Mucosa of rectum (tissue), 2 donors: ENCODE results near the gene CTDSP1.

ENCODE experiments used
- H3K27ac ChIP-seq, 2 donors: one replicate each; pipeline ENCODE4 v1.7.0; 2013; ENCODE audit warnings: inconsistent platforms in 2 of 2, low read depth in 2 of 2, low read length in 2 of 2
- H3K27me3 ChIP-seq, 2 donors: one replicate each; pipeline ENCODE4 v1.7.0; 2013; ENCODE audit warnings: low read length in 2 of 2; ENCODE audit not compliant: control insufficient read depth in 2 of 2, insufficient read depth in 2 of 2
- H3K36me3 ChIP-seq, 2 donors: one replicate each; pipeline ENCODE4 v1.7.0; 2013; ENCODE audit warnings: low read length in 2 of 2; ENCODE audit not compliant: control insufficient read depth in 2 of 2, insufficient read depth in 2 of 2
- H3K4me1 ChIP-seq, 2 donors: one replicate each; pipeline ENCODE4 v1.7.0; 2013; ENCODE audit warnings: low read length in 2 of 2, mild to moderate bottlenecking in 1 of 2; ENCODE audit not compliant: control insufficient read depth in 2 of 2, insufficient read depth in 2 of 2
- H3K4me3 ChIP-seq, 2 donors: one replicate each; pipeline ENCODE4 v1.7.0; 2013; ENCODE audit warnings: low read length in 2 of 2
- H3K9ac ChIP-seq, 2 donors: one replicate each; pipeline ENCODE4 v1.7.0; 2013; ENCODE audit warnings: low read length in 2 of 2, low read depth in 1 of 2, mild to moderate bottlenecking in 1 of 2
- H3K9me3 ChIP-seq, 2 donors: one replicate each; pipeline ENCODE4 v1.7.0; 2013; ENCODE audit warnings: low read length in 2 of 2; ENCODE audit not compliant: control insufficient read depth in 2 of 2
- donor health status: healthy.
- donor health status: Normal muscosa, but diverticular disease.

The CTDSP1 gene

GRCh38 chr2:218405086-218405745 lies 5.5 kb downstream of the CTDSP1 start:
- H3K27me3 ChIP-seq = no peaks in the 10 kb centered on the region
- peaks cover 25 to 32% of the 10 kb centered on the region in 2 donors for H3K36me3 ChIP-seq
- peak overlapping the region; percentile 74 to 78 for H3K9ac ChIP-seq
- peak overlapping the region; percentile 94 for H3K27ac ChIP-seq
- H3K4me1 ChIP-seq = peaks cover 36 to 38% of the 10 kb centered on the region in 2 donors
- H3K4me3 ChIP-seq = peak overlapping the region; percentile 13 to 47
- H3K9me3 ChIP-seq = no peaks in the 10 kb centered on the region

DNA sequence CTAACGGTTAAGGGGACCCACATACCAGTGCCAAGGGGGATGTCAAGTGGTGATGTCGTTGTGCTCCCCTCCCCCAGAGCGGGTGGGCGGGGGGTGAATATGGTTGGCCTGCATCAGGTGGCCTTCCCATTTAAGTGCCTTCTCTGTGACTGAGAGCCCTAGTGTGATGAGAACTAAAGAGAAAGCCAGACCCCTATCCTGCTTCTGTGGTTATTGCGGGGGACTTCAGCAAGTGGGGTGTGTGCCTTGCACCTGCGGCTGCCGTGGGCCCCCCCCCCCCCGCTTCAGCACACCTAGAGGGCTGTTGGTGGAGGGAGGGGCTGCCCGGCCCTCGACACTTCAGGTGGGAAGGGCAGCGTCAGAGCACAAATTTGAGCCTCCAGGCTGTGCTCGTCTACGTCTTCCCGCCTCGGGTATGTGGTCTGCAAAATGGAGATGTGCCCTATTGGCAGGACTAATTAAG lies 6.1 kb downstream of the CTDSP1 start:
- Histone ChIP-seq H3K9ac (peak overlapping the region; percentile 74 to 78), H3K4me1 (peaks cover 36 to 38% of the 10 kb centered on the region in 2 donors), H3K4me3 (peak overlapping the region; percentile 47 to 74), H3K27me3 (no peaks in the 10 kb centered on the region), H3K27ac (peak overlapping the region; percentile 94), H3K9me3 (no peaks in the 10 kb centered on the region), H3K36me3 (peaks cover 25 to 32% of the 10 kb centered on the region in 2 donors)

DNA sequence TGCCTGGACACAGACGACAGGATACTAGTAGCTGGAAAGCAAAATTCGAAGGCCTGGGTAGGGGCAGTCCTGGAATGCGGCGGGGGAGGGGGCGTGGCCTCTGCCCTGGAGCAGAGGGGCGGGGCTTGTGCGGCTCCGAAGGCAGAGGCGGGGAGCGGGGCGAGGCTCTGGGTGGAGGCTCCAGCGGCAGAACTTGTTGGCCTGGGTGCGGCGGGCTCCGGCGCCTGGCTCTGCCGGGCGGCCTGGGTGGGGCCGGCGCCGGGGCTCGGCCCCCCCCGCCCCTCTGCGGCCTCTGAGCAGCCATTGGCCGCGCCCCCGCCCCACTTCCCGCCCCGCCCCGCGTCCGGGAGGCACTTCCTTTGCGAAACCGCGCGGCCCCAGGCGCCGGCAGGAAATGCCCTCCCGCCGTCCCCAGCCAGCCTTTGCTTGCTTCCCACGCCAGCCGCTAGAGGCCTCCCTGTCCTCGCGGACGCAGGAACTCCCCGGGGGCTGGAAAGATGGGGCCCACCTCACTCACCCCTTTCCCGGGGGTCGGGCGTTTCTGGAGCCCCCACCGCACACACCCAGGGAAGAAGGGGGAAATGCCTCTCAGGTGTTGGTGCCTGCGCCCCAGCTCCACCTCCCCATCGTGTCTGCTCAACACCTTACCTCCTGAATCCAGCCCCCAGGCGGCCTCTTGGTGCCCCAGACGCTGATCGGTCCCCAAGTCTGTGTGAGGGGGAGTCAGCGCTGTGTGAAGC lies 6.7 kb downstream of the CTDSP1 start:
- Histone ChIP-seq H3K27me3 (no peaks in the 10 kb centered on the region), H3K4me1 (peaks cover 31 to 33% of the 10 kb centered on the region in 2 donors), H3K36me3 (peaks cover 25 to 32% of the 10 kb centered on the region in 2 donors)

DNA sequence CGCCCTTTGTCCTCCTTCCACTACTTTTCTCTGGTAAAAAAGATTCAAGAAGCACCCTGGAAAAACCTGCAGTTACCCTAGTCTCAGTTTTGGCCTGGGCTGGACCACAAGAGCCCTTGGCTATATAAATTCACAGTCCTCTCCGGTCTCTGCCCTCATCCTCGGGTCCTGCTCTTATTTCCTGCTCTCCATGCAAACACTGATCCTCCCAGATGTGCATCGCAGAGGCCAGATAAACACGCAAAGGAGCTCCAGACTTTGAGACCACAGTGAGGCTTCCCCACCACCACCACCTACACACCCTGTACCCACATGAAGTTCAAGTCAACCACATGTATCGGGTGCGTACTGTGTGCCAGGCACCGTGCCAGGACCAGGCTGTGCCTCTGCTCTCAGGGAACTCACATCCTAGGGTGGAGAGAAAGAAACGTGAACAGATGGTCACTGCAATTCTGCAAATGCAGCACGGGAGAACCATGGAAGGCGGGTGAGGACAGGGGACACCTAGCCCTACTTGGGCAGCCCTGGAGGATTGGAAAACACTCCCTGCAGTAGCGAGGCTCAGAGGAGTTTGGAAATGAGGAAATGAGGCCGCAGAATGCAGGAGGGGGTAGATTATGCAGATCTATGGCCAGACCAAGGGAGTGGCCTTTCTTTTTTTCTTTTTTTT lies 7.4 kb downstream of the CTDSP1 start:
- Histone ChIP-seq H3K36me3 (peaks cover 18 to 27% of the 10 kb centered on the region in 2 donors), H3K9me3 (no peaks in the 10 kb centered on the region), H3K27ac (peak overlapping the region; percentile 88 to 91), H3K4me3 (peak overlapping the region; percentile 64 to 75), H3K9ac (peak overlapping the region; percentile 66 to 77), H3K27me3 (no peaks in the 10 kb centered on the region), H3K4me1 (peaks cover 24 to 28% of the 10 kb centered on the region in 2 donors)

More for the DNA sequence above, 6.7 kb downstream of the CTDSP1 start:
- H3K9ac ChIP-seq = peak overlapping the region; percentile 74 to 78
- no peaks in the 10 kb centered on the region for H3K9me3 ChIP-seq
- peak overlapping the region; percentile 94 for H3K27ac ChIP-seq
- peak overlapping the region; percentile 74 to 75 for H3K4me3 ChIP-seq

- no peak overlapping the region for H3K9ac ChIP-seq
- peak overlapping the region in 1 of 2 donors; percentile 88 for H3K27ac ChIP-seq
- no peaks in the 10 kb centered on the region for H3K9me3 ChIP-seq
- H3K36me3 ChIP-seq = peaks cover 14 to 21% of the 10 kb centered on the region in 2 donors
- H3K27me3 ChIP-seq = no peaks in the 10 kb centered on the region
- H3K4me3 ChIP-seq = no peak overlapping the region
- H3K4me1 ChIP-seq = peaks cover 21 to 24% of the 10 kb centered on the region in 2 donors
Measured at GRCh38 chr2:218407717-218408116, 8.0 kb downstream of the CTDSP1 start.

DNA sequence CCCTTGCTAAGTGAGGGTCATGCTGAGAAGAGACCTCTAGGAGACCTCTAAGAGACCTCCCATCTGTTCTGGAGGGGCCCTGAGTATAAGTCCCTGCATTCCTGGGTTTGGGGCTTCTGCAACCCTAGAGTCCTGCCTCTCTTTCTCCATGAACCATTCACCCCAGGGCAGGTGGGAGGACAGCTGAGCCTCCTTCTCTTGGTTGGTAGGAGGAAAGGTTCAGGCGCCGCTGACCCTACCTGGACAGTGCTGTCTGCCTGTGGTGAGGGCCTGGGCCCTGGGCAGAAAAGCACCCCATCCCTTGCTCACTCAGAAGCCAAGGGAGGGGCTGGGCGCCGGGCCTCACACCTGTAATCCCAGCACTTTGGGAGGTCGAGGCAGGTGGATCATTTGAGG lies 18.7 kb downstream of the CTDSP1 start:
- peak overlapping the region; percentile 83 to 88 for H3K27ac ChIP-seq
- no peaks in the 10 kb centered on the region for H3K27me3 ChIP-seq
- no peak overlapping the region for H3K4me3 ChIP-seq
- H3K9me3 ChIP-seq = no peaks in the 10 kb centered on the region
- H3K9ac ChIP-seq = peak overlapping the region in 1 of 2 donors; percentile 47
- no peaks in the 10 kb centered on the region for H3K36me3 ChIP-seq
- peaks cover 16 to 17% of the 10 kb centered on the region in 2 donors for H3K4me1 ChIP-seq

DNA sequence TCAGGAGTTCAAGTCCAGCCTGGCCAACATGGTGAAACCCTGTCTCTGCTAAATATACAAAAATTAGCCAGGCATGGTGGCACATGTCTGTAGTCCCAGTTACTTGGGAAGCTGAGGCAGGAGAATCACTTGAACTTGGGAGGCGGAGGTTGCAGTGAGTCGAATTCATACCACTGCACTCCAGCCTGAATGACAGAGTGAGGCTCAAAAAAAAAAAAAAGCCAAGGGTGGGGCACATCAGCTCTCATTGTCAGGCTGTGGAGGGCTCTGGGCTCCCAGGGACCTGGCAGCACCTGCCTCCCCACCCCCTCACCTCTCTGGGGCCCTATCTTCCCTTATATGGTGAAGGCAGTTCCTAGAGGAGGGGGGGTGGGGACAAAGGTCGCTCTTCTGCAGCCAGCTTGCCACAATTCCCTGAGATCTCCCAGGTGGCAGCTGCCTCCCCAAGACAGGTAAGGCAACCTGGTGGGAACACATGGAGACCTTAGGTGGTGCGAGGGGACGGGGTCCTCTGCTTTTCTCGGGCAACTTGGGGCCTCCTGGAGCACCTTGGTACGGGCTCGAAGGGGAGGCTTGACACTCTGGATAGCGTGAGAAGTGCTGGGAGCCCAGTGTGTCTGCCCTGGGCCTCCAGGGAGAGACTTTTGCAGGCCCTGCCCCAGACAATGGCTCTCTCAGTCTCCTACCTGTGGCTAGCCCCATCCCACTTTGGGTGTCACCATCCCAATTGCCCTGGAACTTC lies 19.2 kb downstream of the CTDSP1 start, which contains the start of gene VIL1:
VIL1 (plus strand) TSS at position 407 of the 742 bp plus-strand sequence. CDS start 4,656 bp downstream, outside the sequence.
- peak within 1 kb of the TSS; percentile 77 to 91 for H3K9ac ChIP-seq
- H3K4me3 ChIP-seq = peak within 1 kb of the TSS; percentile 75 to 77
- H3K36me3 ChIP-seq = no peaks in the 10 kb centered on the region
- peak within 1 kb of the TSS; percentile 83 to 88 for H3K27ac ChIP-seq
- H3K27me3 ChIP-seq = no peaks in the 10 kb centered on the region
- no peaks in the 10 kb centered on the region for H3K9me3 ChIP-seq
- peaks cover 16 to 17% of the 10 kb centered on the region in 2 donors for H3K4me1 ChIP-seq

GRCh38 chr2:218419630-218420216 lies 20.1 kb downstream of the CTDSP1 start:
- peak overlapping the region; percentile 83 to 88 for H3K27ac ChIP-seq
- peak overlapping the region; percentile 77 to 91 for H3K9ac ChIP-seq
- no peaks in the 10 kb centered on the region for H3K9me3 ChIP-seq
- peak overlapping the region; percentile 75 to 77 for H3K4me3 ChIP-seq
- peaks cover 0 to 5% of the 10 kb centered on the region in 2 donors for H3K36me3 ChIP-seq
- no peaks in the 10 kb centered on the region for H3K27me3 ChIP-seq
- H3K4me1 ChIP-seq = peaks cover 16 to 17% of the 10 kb centered on the region in 2 donors

- Histone ChIP-seq H3K4me1 (peaks cover 16 to 17% of the 10 kb centered on the region in 2 donors), H3K9ac (peak overlapping the region in 1 of 2 donors; percentile 91), H3K9me3 (no peaks in the 10 kb centered on the region), H3K27me3 (no peaks in the 10 kb centered on the region), H3K27ac (no peak overlapping the region), H3K36me3 (peaks cover 4 to 11% of the 10 kb centered on the region in 2 donors), H3K4me3 (peak overlapping the region; percentile 54 to 65)
Measured at GRCh38 chr2:218421027-218421426, 21.4 kb downstream of the CTDSP1 start.
